Erythroblast (primary cell): Measurements from ENCODE around the gene PCCB.

Source experiments
- DNase-seq, 2 experiments: peaks; one replicate each; lab custom pipeline; 2025; lab: John Stamatoyannopoulos, UW
- GATA1 ChIP-seq: IDR thresholded peaks from 2 replicates; pipeline ENCODE4 v1.6.1; 2011; ENCODE audit warnings: low read depth, mild to moderate bottlenecking, control low read depth, low read length, moderate library complexity
- POLR2A ChIP-seq: IDR thresholded peaks from 2 replicates; pipeline ENCODE4 v1.6.1; 2011; ENCODE audit warnings: mild to moderate bottlenecking, low read length

PCCB gene

GRCh38 chr3:136277115-136277514, 27.0 kb downstream of the PCCB start:
- TF ChIP-seq GATA1 (no peak), POLR2A (no peak)
- DNase-seq = no peak

DNA sequence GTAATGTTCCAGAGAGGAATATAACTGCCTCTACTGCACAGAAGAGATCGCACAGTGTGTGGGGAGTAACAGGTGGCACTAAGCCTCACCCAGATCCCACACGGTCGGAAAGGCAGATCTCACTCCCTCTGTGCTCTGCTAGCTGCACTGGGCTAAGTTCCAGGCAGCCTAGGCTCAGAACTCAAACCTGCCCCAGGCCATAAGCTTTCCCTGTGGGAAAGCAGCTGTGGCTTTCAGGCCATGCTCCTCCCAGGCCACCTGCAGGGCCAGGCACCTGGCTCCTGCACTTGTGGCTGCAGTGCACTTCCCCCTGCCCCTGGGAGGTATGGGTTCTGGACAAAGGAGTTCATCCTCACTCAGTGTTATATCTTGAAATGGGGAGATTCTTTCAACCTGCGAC, 27.5 kb downstream of the PCCB start:
- DNase-seq = no peak
- no peak for TF ChIP-seq POLR2A
- no peak for TF ChIP-seq GATA1

DNA sequence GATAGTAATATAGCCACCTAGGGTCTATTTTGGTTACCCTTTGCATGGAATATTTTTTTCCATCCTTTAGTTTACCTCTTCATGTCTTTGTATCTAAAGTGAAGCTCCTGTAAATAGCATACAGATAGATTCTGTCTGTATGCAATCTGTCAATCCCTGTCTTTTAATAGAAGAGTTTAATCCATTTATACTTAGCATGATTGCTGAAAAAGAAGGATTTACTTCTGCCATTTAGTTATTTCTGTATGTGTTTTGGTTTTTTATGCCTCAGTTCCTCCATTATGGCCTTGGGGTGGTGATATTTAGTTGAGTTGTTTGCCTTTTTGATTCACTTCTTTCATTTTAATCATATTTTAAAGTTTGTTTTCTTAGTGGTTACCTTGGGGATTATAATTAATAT, 29.0 kb downstream of the PCCB start:
- DNase-seq = no peak
- TF ChIP-seq POLR2A = no peak

DNA sequence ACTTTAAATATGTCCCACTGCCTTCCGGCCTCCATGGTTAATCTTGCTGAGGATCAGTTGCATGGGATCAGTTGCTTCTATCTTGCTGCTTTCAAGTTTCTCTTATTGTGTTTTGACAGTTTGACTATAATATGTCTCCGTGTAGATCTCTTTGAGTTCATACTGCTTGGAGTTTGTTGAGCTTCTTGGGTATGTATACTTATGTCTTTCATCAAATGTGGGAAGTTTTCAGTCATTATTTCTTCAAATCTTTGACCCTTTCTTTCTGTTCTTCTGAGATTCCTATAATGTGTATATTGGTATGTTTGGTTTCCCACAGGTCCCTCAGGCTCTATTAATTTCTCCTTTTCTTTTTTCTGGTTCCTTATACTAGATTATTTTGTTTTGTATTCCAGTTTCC, 30.8 kb downstream of the PCCB start:
- TF ChIP-seq GATA1 = no peak
- DNase-seq = no peak

GRCh38 chr3:136281966-136282520, 31.9 kb downstream of the PCCB start:
- DNase-seq = no peak
- no peak for TF ChIP-seq GATA1
- no peak for TF ChIP-seq POLR2A

GRCh38 chr3:136283627-136284026, 33.5 kb downstream of the PCCB start:
- no peak for DNase-seq
- TF ChIP-seq POLR2A = no peak
- no peak for TF ChIP-seq GATA1

DNA sequence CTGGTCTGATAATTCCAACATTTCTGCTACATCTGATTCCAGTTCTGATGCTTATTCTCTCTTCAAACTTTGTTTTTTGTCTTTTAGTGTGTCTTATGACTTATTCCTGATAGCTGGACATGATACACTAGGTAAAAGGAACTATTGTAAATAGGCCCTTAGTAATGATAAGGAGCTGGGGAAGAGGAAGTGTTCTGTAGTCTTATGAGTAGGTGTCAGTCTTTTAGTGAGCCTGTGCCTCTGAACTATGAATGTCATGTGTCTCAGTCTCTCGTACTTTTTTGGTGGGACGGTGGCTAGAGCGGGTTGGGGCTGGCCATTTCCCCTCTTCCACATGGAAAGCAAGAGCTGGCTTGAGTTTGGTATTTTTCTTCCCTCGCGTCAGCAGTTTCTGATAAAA, 41.2 kb downstream of the PCCB start:
- TF ChIP-seq GATA1 (no peak), POLR2A (no peak)
- no peak for DNase-seq

DNA sequence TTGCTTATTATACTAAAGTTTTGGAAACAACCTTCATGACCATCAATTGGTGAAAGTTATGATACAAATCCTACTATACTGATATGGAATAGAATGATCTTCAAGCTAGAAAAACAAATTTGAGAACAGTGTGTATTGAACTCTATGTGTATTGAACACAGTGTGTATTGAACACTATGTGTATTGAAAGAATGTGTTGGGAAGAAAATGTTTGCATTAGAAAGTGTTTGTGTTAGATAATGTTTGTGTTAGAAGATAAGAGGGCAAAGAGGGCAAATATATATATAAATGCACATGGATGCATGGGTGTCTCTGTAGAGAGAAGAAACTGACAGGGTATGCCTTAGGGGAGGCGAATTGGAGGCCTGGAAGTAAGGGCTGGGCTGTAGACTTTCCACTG, 42.4 kb downstream of the PCCB start:
- TF ChIP-seq POLR2A = no peak
- TF ChIP-seq GATA1 = no peak
- no peak for DNase-seq

DNA sequence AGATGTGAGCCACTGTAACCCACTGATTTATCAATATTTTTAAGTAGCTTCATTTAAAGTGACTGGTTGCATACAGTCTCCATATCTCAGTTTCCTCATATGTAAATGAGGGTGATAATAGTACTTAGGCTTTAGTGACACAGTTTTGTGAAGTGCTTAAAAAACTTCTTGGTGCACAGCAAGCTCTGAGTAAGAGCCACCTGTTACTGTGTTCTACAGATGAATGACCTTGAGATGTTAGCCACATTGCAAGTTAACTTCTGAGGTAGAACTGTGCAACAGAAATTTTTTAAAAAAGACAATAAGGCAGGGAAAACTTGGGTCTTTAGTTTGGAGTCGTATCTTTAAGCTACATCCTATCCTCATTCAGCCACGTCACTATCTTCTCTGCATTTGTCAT, 43.1 kb downstream of the PCCB start:
- TF ChIP-seq GATA1 = no peak
- DNase-seq = no peak

- no peak for DNase-seq
- TF ChIP-seq POLR2A (no peak), GATA1 (no peak)
Observed at GRCh38 chr3:136294176-136294575, 44.0 kb downstream of the PCCB start.

- TF ChIP-seq POLR2A = no peak
- no peak for TF ChIP-seq GATA1
- DNase-seq = no peak
Observed at GRCh38 chr3:136296960-136297359, 46.8 kb downstream of the PCCB start.

DNA sequence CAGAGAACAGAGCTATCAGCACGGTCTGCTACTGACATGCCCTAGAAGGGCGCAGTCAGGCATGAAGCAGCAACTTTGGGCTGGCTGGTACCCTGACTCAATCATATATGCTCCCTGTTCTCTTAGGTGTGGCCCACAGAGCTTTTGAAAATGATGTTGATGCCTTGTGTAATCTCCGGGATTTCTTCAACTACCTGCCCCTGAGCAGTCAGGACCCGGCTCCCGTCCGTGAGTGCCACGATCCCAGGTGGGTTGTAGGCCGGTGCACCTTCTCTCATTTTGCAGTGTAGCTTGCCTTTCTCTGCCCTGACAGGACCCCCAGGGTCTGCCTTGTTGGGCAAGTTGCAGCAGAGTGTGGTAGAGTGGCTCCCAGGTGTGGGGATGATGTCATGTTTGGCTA, 47.7 kb downstream of the PCCB start:
- no peak for DNase-seq
- TF ChIP-seq POLR2A = no peak
- no peak for TF ChIP-seq GATA1

DNA sequence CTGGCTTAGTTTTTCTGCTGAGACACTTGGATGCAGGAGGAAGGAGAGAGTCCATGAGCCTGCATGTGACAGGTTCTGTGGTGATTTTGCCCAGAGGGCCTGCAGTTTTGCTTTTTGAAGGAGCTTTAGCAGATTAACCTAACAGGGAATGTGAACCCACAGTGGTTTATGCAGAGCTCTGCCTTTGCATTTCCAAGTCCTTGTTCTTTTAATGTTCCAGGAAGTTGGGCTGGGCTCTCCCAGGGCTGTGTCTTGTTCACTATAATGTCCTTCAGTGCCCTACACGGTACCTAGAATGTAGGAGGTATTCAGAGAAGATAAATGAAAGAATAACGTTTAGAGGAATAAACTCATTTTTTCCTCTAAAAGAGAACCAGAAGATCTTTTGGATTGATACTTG, 50.3 kb downstream of the PCCB start:
- TF ChIP-seq POLR2A (no peak), GATA1 (no peak)
- no peak for DNase-seq

- peak; percentile 48 to 60 for DNase-seq
- TF ChIP-seq POLR2A = no peak
- no peak for TF ChIP-seq GATA1
Observed at GRCh38 chr3:136305879-136306278, 55.7 kb downstream of the PCCB start.

DNA sequence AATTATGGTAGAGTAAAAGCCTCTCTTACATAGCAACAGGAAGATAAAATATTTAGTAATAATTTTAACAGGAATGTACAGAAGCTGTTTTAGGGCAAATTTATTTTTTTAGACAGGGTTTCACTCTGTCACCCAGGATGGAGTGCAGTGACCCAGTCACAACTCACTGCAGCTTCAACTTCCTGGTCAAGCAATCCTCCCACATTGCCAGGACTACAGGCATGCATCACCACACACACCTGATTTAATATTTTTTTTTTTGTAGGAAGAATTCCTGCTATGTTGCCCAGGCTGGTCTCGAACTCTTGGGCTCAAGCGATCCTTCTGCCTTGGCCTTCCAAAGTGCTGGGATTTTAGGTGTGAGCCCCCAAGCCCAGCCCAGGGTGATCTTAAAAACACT, 61.1 kb downstream of the PCCB start:
- DNase-seq = no peak

GRCh38 chr3:136311968-136312367, 61.8 kb downstream of the PCCB start:
- DNase-seq = no peak
- TF ChIP-seq POLR2A = no peak
- TF ChIP-seq GATA1 = no peak

More for the DNA sequence above, 61.1 kb downstream of the PCCB start:
- TF ChIP-seq GATA1 (no peak), POLR2A (no peak)

- TF ChIP-seq POLR2A (no peak), GATA1 (no peak)
- no peak for DNase-seq
Observed at GRCh38 chr3:136326316-136326715, 76.2 kb downstream of the PCCB start.
